HepG2 (cell line): ENCODE results near the gene ABCB11. TPM values are rescaled to one million over a fixed set of nuclear protein-coding genes. Genes with fewer than 3 reads are reported as not detected.
A peak's percentile ranks its signal among the peaks of the same experiment; 100 is the strongest.

ENCODE experiments used
- ARNT2 ChIP-seq: sonication (generic); formaldehyde crosslinking; IDR thresholded peaks from 2 replicates; pipeline ENCODE4 v1.8.0; 2022; ENCODE audit warnings: mild to moderate bottlenecking, low read depth, missing genetic modification reagents, moderate library complexity
- CEBPG ChIP-seq: IDR thresholded peaks from 2 replicates; pipeline ENCODE4 v1.6.1; 2016
- CHCHD3 ChIP-seq: sonication (generic); formaldehyde crosslinking; IDR thresholded peaks from 2 replicates; pipeline ENCODE4 v1.8.0; 2022; ENCODE audit warnings: mild to moderate bottlenecking, missing genetic modification reagents, moderate library complexity
- DNMT3B ChIP-seq: conservative IDR thresholded peaks from 2 replicates; pipeline ENCODE4 v1.6.1; 2016; ENCODE audit warnings: missing biosample characterization, control low read depth
- JUND ChIP-seq: sonication (generic); formaldehyde crosslinking; IDR thresholded peaks from 2 replicates; pipeline ENCODE4 v1.8.0; 2022; ENCODE audit warnings: mild to moderate bottlenecking, missing genetic modification reagents
- KDM5A ChIP-seq: fragments of 200-600 bp; sonication (generic); IDR thresholded peaks from 2 replicates; pipeline ENCODE4 v1.7.0; 2018; ENCODE audit warnings: antibody characterized with exemption, mild to moderate bottlenecking, low read length, borderline replicate concordance
- KMT2B ChIP-seq: IDR thresholded peaks from 2 replicates; pipeline ENCODE4 v1.6.1; 2016; ENCODE audit warnings: missing genetic modification reagents, missing compliant biosample characterization
- RAD21 ChIP-seq: fragments of 450-650 bp; formaldehyde crosslinking; IDR thresholded peaks from 2 replicates; pipeline ENCODE4 v1.5.0; 2020; ENCODE audit warnings: mild to moderate bottlenecking
- TARDBP ChIP-seq: sonication (generic); formaldehyde crosslinking; IDR thresholded peaks from 2 replicates; pipeline ENCODE4 v1.8.0; 2022; ENCODE audit warnings: mild to moderate bottlenecking, missing genetic modification reagents
- TOPORS ChIP-seq: sonication (generic); formaldehyde crosslinking; IDR thresholded peaks from 2 replicates; pipeline ENCODE4 v1.8.0; 2023; ENCODE audit warnings: mild to moderate bottlenecking, missing genetic modification reagents
- ZNF101 ChIP-seq: sonication (generic); formaldehyde crosslinking; IDR thresholded peaks from 2 replicates; pipeline ENCODE4 v1.4.0; 2020; ENCODE audit warnings: mild to moderate bottlenecking, low read depth, missing genetic modification reagents, borderline replicate concordance
- ZNF720 ChIP-seq: sonication (generic); formaldehyde crosslinking; IDR thresholded peaks from 2 replicates; pipeline ENCODE4 v1.4.0; 2020; ENCODE audit warnings: missing genetic modification reagents
- ZNF781 ChIP-seq: sonication (generic); formaldehyde crosslinking; IDR thresholded peaks from 2 replicates; pipeline ENCODE4 v1.5.1; 2020; ENCODE audit warnings: borderline replicate concordance, mild to moderate bottlenecking, missing genetic modification reagents; ENCODE audit errors: not compliant biosample characterization
- ZNF792 ChIP-seq: IDR thresholded peaks from 2 replicates; pipeline ENCODE4 v1.6.1; 2016
- ZNF878 ChIP-seq: sonication (generic); formaldehyde crosslinking; IDR thresholded peaks from 2 replicates; pipeline ENCODE4 v1.8.1; 2023; ENCODE audit warnings: mild to moderate bottlenecking, missing genetic modification reagents, moderate library complexity
- ZSCAN9 ChIP-seq: IDR thresholded peaks from 2 replicates; pipeline ENCODE4 v1.6.1; 2016; ENCODE audit warnings: borderline replicate concordance
- polyA plus RNA-seq, 8 experiments: library from polyadenylated mRNA; depleted of rRNA in 3 of 8; stranded (reverse) in 7 of 8; unstranded in 1 of 8; fragments of >200 nt; fragmentation: Illumina TruSeq in 4 of 8; extraction: Trizol in 4 of 8; gene quantifications; 2 replicates each; pipeline versions ENCODE4 v1.2.1 to v1.2.3, GENCODE V29; 2011 to 2016; ENCODE audit warnings: low read depth in 4 of 8, missing spikeins in 1 of 8, mixed read lengths in 1 of 8; ENCODE audit not compliant: insufficient read depth in 1 of 8
- total RNA-seq, 5 experiments: library from RNA; depleted of rRNA; stranded (reverse); fragments of >200 nt; fragmentation: Illumina TruSeq; extraction: Trizol; gene quantifications; 2 replicates each; pipeline ENCODE4 v1.2.3, GENCODE V29; 2016; ENCODE audit warnings: low read depth in 1 of 5
- TF ChIP-seq, protein P1 (sequence below): sonication (generic); formaldehyde crosslinking; IDR thresholded peaks from 2 replicates; pipeline ENCODE4 v1.9.0; 2021; ENCODE audit warnings: missing genetic modification reagents, mild to moderate bottlenecking, borderline replicate concordance
- TF ChIP-seq, protein P2 (sequence below): sonication (generic); formaldehyde crosslinking; IDR thresholded peaks from 2 replicates; pipeline ENCODE4 v1.5.0; 2020; ENCODE audit warnings: missing genetic modification reagents, mild to moderate bottlenecking, borderline replicate concordance
- TF ChIP-seq, protein P3 (sequence below): sonication (generic); formaldehyde crosslinking; IDR thresholded peaks from 2 replicates; pipeline ENCODE4; 2020; ENCODE audit warnings: missing genetic modification reagents, mild to moderate bottlenecking, borderline replicate concordance
- TF ChIP-seq, protein P4 (sequence below): sonication (generic); formaldehyde crosslinking; IDR thresholded peaks from 2 replicates; pipeline ENCODE4 v1.4.0; 2020; ENCODE audit warnings: missing genetic modification reagents
- TF ChIP-seq, protein P5 (sequence below): sonication (generic); formaldehyde crosslinking; IDR thresholded peaks from 2 replicates; pipeline ENCODE4 v1.8.0; 2022; ENCODE audit warnings: missing genetic modification reagents, low read depth, mild to moderate bottlenecking, borderline replicate concordance

Gene ABCB11
- total and polyA plus RNA-seq, 2 of the 13 experiments (the other 11 are each of a cell fraction or from before 2014, with no cell fraction given): not detected

DNA sequence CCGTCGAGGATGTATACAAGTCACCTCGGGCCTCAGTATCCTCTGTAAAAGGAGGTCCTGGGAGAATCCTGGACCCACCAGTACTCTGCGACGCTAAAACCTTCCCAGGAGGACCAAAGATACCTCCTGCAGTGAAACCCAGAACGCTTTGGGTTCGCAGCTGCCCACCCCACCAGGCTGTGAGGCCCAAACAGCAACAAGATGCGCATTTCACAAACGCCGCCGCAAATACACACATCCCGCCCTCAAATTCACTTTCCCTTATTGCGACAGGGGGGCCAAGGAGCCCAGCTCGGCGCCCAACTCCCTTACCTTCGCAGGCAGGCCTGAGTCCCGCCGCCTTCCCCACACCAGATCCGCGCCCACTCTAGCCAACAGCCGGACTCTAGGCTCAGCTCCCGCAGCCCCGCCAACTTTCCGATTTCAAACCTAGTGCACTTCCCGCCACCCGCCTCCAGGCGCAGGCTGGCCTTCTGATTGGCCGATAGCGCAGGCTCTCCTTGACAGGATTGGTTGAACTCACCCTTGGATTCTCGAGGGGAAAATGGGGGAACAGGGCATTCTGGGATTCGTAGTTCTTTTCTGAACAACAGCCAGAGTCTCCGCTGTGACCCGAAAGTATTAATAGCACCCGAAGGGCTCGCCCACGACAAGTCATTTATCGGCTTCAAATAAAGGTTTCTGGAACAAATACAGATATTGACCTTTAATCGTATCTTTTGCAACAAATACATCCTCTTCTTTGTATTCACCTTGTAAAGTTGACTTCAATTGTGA lies 140.9 kb downstream of the ABCB11 start, which contains the start of gene SPC25 (continued):
- TF ChIP-seq, protein P1, sequence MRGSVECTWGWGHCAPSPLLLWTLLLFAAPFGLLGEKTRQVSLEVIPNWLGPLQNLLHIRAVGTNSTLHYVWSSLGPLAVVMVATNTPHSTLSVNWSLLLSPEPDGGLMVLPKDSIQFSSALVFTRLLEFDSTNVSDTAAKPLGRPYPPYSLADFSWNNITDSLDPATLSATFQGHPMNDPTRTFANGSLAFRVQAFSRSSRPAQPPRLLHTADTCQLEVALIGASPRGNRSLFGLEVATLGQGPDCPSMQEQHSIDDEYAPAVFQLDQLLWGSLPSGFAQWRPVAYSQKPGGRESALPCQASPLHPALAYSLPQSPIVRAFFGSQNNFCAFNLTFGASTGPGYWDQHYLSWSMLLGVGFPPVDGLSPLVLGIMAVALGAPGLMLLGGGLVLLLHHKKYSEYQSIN (CRISPR knock-in tag): no peak
- TF ChIP-seq, protein P2, sequence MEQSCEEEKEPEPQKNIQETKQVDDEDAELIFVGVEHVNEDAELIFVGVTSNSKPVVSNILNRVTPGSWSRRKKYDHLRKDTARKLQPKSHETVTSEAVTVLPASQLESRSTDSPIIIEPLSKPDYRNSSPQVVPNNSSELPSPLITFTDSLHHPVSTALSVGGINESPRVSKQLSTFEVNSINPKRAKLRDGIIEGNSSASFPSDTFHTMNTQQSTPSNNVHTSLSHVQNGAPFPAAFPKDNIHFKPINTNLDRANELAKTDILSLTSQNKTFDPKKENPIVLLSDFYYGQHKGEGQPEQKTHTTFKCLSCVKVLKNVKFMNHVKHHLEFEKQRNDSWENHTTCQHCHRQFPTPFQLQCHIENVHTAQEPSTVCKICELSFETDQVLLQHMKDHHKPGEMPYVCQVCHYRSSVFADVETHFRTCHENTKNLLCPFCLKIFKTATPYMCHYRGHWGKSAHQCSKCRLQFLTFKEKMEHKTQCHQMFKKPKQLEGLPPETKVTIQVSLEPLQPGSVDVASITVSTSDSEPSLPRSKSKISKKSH: peak; percentile 82; the same call in 1 of the 2 replicates
- peak; percentile 71; the same call in 1 of the 2 replicates for TF ChIP-seq TARDBP (CRISPR knock-in tag)
- TF ChIP-seq ARNT2 (CRISPR knock-in tag): peak; percentile 85
- TF ChIP-seq ZNF878 (CRISPR knock-in tag): peak; percentile 76; the same call in 1 of the 2 replicates
- no peak for TF ChIP-seq CHCHD3 (CRISPR knock-in tag)
- TF ChIP-seq TOPORS (CRISPR knock-in tag): 0 out of 2 replicates have a peak, but pooled peaks have one; percentile 47
- TF ChIP-seq DNMT3B (CRISPR knock-in tag): 0 out of 2 replicates have a peak, but pooled peaks have one; percentile 14
- TF ChIP-seq CEBPG (CRISPR knock-in tag): no peak
- no peak for TF ChIP-seq JUND
- TF ChIP-seq ZNF781 (CRISPR knock-in tag): no peak
- no peak for TF ChIP-seq RAD21 (CRISPR knock-in tag)
- TF ChIP-seq KMT2B (CRISPR knock-in tag): peak; percentile 77
- TF ChIP-seq KDM5A: peak; percentile 98
- no peak for TF ChIP-seq ZNF101 (CRISPR knock-in tag)
- no peak for TF ChIP-seq ZSCAN9 (CRISPR knock-in tag)
- TF ChIP-seq ZNF792: 0 out of 2 replicates have a peak, but pooled peaks have one; percentile 73
- TF ChIP-seq, protein P3, sequence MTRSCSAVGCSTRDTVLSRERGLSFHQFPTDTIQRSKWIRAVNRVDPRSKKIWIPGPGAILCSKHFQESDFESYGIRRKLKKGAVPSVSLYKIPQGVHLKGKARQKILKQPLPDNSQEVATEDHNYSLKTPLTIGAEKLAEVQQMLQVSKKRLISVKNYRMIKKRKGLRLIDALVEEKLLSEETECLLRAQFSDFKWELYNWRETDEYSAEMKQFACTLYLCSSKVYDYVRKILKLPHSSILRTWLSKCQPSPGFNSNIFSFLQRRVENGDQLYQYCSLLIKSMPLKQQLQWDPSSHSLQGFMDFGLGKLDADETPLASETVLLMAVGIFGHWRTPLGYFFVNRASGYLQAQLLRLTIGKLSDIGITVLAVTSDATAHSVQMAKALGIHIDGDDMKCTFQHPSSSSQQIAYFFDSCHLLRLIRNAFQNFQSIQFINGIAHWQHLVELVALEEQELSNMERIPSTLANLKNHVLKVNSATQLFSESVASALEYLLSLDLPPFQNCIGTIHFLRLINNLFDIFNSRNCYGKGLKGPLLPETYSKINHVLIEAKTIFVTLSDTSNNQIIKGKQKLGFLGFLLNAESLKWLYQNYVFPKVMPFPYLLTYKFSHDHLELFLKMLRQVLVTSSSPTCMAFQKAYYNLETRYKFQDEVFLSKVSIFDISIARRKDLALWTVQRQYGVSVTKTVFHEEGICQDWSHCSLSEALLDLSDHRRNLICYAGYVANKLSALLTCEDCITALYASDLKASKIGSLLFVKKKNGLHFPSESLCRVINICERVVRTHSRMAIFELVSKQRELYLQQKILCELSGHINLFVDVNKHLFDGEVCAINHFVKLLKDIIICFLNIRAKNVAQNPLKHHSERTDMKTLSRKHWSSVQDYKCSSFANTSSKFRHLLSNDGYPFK (CRISPR knock-in tag): peak; percentile 82
- TF ChIP-seq, protein P4, sequence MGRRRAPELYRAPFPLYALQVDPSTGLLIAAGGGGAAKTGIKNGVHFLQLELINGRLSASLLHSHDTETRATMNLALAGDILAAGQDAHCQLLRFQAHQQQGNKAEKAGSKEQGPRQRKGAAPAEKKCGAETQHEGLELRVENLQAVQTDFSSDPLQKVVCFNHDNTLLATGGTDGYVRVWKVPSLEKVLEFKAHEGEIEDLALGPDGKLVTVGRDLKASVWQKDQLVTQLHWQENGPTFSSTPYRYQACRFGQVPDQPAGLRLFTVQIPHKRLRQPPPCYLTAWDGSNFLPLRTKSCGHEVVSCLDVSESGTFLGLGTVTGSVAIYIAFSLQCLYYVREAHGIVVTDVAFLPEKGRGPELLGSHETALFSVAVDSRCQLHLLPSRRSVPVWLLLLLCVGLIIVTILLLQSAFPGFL: no peak
- TF ChIP-seq, protein P5, sequence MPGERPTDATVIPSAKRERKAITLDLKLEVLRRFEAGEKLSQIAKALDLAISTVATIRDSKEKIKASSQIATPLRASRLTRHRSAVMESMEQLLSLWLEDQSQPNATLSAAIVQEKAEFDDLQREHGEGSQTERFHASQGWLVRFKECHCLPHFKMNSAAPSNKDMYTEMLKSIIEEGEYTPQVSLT (CRISPR knock-in tag): no peak
- no peak for TF ChIP-seq ZNF720 (CRISPR knock-in tag)
